Activated T-helper 1 cell treated with anti-CD3 and anti-CD28 coated beads, Interleukin-2, amount 50 U/mL, for 16 hours (primary cell): ENCODE data around the gene UBE3C.
"Not testable (repeated sequence)": the region's sequence is repeated elsewhere in the genome, so short reads cannot be mapped to it uniquely, and the experiment has no call there.

Experiments
- DNase-seq, 2 donors: peaks; one replicate each; pipeline ENCODE4 v3.0.0-alpha.2; 2020; ENCODE audit warnings: low read depth in 1 of 2, low spot score in 1 of 2

UBE3C gene

GRCh38 chr7:157138424-157139110, at the start of gene UBE3C:
TSS of gene UBE3C (plus strand) at chr7:157138926. CDS start at chr7:157139273, 347 bp downstream.
- peak; percentile 83 to 90 for DNase-seq

- no peak for DNase-seq
These were observed 49.6 kb upstream of the UBE3C start for GRCh38 chr7:157089100-157089610.

- no peak for DNase-seq
These were observed 48.1 kb upstream of the UBE3C start for GRCh38 chr7:157090485-157091165.

- no peak for DNase-seq
These were observed 42.3 kb upstream of the UBE3C start for GRCh38 chr7:157096286-157097055.

- DNase-seq, result no peak
These were observed 41.7 kb upstream of the UBE3C start for GRCh38 chr7:157097056-157097329.

- no peak for DNase-seq
These were observed 41.2 kb upstream of the UBE3C start for GRCh38 chr7:157097569-157097968.

GRCh38 chr7:157100005-157100404, 38.7 kb upstream of the UBE3C start:
- DNase-seq, result not testable (repeated sequence)

GRCh38 chr7:157103641-157104040, 35.1 kb upstream of the UBE3C start:
- DNase-seq, result not testable (repeated sequence)

GRCh38 chr7:157111311-157111710, 27.4 kb upstream of the UBE3C start:
- DNase-seq, result no peak

DNA sequence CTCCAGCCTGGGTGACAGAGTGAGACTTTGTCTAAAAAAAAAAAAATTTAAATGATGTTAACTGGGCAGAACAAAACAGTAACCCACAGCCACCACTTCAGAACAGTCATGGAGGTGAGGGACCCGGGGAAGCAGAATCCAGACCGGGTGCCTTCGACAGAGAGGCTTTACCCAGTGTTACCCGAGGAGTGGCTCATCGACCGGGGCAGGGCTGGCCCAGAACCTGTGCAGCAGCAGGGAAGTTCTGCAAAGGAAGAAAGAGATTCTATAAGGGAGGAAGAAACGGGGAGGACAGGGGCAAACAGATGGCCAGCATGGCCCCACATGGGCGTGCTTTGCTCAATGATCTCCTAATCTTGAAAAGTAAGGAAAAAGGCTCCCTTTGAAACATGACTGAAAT, 26.0 kb upstream of the UBE3C start:
- no peak for DNase-seq

GRCh38 chr7:157113607-157114006, 25.1 kb upstream of the UBE3C start:
- no peak for DNase-seq

DNA sequence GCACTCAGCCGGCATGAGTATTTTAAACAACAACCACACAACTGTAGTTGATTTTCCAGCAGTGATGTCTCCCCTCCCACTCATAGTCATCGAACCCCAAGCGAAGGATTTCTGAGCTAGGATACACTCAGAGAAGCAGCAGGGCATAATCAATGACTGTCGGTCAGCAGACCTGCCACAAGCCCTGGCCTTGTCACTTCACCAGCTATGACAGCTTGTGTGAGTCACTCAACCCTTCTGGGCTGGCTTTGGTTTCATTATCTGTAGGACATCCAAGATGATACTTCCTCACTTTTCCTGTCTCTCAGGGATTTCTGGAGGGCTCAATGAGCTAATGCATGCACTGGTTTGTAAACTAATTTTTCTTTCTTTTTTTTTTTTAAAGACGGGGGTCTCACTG, 22.0 kb upstream of the UBE3C start:
- no peak for DNase-seq

DNA sequence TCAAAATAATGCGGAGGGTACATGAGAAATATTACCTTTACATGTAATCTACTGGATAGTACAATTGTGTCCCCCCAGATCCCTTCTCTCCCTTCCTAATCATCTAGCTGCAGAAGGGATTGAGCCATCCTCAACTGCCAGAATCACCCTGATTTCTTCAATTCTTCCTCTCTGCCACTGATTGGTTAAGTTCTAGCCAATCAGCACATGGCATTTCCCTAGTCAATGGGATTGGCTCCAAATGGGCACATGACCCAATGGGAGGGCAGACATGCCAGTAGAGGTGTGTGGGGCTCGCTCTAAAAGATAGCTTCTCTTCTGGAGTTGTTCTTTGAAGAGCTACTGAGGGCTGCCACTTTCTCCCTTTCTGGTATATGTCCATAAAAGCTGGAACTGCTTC, 20.9 kb upstream of the UBE3C start:
- no peak for DNase-seq

DNA sequence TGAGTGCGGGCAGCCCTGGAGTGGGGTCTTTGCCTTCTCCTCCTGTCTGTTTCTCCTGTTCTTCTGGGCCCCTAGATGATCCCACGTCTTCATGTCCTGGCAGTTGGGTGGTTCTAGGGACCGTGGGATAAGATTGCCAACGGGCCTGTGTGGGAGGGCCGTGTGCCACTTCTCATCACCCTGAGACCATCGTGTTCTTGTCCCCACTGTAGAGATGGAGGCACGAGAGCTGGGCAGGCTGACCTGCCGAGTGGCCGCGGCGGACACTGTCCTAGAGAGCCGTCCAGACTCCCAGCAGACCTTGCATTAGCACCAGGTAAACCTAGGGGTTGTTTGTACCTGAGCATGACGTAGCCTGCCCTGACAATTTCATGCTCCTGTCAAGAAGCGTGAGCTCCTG, 18.5 kb upstream of the UBE3C start:
- DNase-seq, result no peak

- DNase-seq, result no peak
These were observed 17.5 kb upstream of the UBE3C start for GRCh38 chr7:157121184-157121715.

- no peak for DNase-seq
These were observed 15.8 kb upstream of the UBE3C start for GRCh38 chr7:157122800-157123495.

GRCh38 chr7:157124690-157125089, 14.0 kb upstream of the UBE3C start:
- no peak for DNase-seq

GRCh38 chr7:157125376-157126223, 13.1 kb upstream of the UBE3C start:
- DNase-seq, result no peak

DNA sequence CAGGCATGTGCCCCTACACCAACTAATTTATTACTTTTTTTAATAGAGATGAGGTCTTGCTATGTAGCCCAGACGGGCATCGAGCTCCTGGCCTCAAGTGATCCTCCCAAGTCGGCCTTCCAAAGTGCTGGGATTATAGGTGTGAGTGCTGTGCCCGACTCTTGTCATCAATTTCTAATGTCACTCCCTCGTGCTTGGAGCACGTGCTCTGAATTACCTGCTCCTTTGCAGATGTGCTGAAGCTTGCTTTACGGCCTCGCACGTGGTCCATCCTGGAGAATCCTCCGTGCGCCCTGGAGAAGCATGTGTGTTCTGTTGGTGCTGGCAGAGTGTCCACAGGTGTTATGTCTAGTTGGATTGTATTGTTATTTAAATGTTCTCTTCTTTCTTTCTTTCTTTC, 11.8 kb upstream of the UBE3C start:
- DNase-seq, result no peak

DNA sequence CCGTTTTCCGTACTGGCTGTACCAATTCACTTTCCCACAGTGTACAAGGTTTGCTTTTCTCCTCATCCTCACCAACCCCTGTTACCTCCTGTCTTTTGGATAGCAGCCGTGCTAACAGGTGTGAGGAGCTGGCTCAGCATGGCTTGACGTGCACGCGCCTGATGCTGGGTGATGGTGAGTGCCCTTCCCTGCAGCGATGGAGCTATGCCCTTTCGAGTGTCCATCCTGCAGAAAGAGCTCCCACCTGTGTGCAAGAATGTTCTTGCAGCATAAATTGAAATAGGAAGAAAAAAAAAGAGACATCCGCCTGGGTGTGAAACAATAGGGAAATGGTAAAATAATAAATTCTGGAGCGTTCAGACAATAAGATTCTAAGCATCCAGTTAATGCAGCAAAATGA, 9.5 kb upstream of the UBE3C start:
- DNase-seq, result no peak
